DMS153 treated with DMSO at 0.1 percent for 48 hours (cell line): ENCODE results near the gene CH25H.

Experiments used
- DNase-seq: peaks from one replicate; lab custom pipeline; 2025; ENCODE audit not compliant: unreplicated experiment; lab: John Stamatoyannopoulos, UW

CH25H gene

DNA sequence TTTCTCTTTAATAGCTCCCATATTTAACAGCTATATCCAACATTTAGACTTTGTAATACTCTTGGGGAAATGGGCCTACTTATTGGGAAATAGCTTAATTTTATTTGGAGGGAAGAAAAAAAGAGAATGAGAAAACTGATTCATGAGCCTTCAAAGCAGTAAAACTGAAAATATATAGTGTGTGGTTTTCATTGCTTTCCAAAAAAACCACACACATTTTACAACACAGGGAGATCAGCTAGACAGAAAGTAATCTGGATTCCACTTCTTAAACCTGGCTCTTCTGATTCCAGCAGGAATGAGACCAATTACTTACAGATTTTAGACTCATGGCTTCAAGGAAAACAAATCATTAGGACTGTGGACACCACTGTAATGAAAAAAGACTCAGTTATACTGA is 48.7 kb downstream of the CH25H start:
- DNase-seq: no peak

GRCh38 chr10:89156161-89156835 is 50.8 kb downstream of the CH25H start:
- no peak for DNase-seq
